ENCODE measurements around the gene STXBP5L. TPM values are rescaled to one million over a fixed set of nuclear protein-coding genes. Genes with fewer than 3 reads are reported as not detected.
"Not testable (repeated sequence)": the region's sequence is repeated elsewhere in the genome, so short reads cannot be mapped to it uniquely, and the experiment has no call there.

Gene STXBP5L
- total RNA-seq, 2 experiments from 2014 or later: not detected

DNA sequence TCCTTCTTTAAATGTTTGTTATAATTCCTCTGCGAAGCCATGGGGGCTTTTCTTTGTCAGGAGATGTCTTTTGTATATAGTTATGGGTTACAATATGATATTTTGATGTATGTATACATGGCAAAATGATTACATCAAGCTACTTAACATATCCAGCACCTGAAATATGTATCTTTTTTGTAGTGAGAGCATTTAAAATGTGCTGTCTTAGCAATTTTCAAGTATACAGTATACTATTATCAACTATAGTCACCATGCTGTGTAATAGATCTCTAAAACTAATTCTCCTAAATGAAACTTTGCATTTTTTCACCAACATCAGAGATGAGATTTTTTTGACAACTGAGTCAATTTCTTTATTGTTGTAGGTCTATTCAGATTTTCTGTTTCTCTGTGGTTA, 77.2 kb downstream of the STXBP5L start:
- CTCF ChIA-PET: no interaction called here
- POLR2A ChIA-PET: no interaction called here

GRCh38 chr3:120988994-120989393, 81.0 kb downstream of the STXBP5L start:
- ChIA-PET POLR2A (no interaction called here), CTCF (no interaction called here)

- CTCF ChIA-PET: no interaction called here
- POLR2A ChIA-PET: no interaction called here
These were observed 110.9 kb downstream of the STXBP5L start for GRCh38 chr3:121018917-121019321.

DNA sequence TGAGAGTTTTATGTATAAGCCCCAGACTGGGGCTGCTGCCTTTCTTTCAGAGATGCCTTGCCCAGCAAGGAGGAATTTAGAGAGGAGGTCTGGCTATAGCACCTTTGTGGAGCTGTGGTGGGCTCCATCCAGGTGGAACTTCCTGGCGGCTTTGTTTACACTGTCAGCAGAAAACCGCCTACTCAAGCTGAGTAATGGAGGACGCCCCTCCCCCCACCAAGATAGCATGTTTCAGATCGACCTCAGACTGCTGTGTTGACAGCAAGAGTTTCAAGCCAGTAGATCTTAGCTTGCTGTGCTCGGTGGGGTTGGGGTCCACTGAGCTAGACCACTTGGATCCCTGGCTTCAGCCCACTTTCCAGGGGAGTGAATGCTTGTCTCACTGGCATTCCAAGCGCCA, 155.6 kb downstream of the STXBP5L start:
- ChIA-PET POLR2A (no interaction called here), CTCF (no interaction called here)

DNA sequence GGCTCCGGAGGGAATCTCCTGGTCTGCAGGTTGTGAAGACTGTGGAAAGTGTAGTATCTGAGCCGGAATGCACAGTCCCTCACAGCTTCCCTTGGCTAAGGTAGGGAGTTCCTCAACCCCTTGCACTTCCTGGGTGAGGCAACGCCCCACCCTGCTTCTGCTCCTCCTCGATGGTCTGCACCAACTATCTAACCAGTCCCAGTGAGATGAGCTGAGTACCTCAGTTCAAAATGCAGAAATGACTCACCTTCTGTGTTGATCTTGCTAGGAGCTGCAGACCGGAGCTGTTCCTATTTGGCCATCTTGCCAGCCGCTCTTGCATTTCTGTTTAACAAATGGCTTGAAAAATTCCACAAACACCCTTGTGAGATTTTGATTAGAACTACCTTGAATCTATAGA, 156.1 kb downstream of the STXBP5L start:
- CTCF ChIA-PET: no interaction called here
- POLR2A ChIA-PET: no interaction called here

GRCh38 chr3:121072133-121072532, 164.1 kb downstream of the STXBP5L start:
- ChIA-PET POLR2A (no interaction called here), CTCF (no interaction called here)

DNA sequence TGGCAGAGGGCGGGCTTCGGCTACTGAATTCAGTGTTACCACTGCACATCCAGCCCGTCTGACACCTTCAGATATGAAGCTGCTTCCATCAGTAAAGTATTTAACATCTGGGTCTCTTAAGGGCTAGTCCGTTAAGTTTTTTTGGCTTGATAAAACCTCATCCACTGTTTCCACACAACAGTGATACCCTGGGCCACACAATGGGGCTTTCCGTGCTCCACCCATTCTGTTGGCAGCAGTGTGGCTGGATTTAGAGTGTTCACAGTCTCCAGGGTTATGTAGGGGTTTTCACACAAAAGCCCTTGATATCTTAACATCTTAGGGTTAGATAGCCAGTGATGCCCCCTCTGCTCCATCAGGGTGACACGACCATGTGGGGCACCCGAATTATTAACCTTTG, 165.0 kb downstream of the STXBP5L start:
- POLR2A ChIA-PET: no interaction called here
- CTCF ChIA-PET: no interaction called here

DNA sequence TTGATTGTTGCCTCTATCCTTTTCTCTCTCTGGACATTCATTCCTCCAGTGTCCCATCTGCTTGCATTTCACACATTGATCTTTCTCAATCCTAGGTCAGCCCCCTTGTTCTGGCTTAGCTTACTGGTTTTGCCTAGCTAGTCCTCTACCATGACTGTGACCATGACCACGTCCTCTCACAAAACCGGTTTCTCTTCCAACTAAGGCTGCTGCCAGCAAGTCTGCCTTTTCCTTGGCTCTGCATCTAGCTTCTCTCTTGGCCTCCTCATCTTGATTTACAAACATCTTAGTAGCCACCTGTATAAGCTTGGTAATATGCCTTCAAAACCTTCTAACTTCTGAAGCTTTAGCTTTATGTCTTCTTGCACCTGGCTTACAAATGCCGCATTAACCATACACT, 167.2 kb downstream of the STXBP5L start:
- POLR2A ChIA-PET: no interaction called here

GRCh38 chr3:121078378-121079101, 170.5 kb downstream of the STXBP5L start:
- POLR2A ChIA-PET, CTCF ChIA-PET: not testable (repeated sequence)

More for the DNA sequence above, 167.2 kb downstream of the STXBP5L start:
- CTCF ChIA-PET: no interaction called here

- POLR2A ChIA-PET: no interaction called here
- CTCF ChIA-PET: no interaction called here
These were observed 188.9 kb downstream of the STXBP5L start for GRCh38 chr3:121096953-121097352.

DNA sequence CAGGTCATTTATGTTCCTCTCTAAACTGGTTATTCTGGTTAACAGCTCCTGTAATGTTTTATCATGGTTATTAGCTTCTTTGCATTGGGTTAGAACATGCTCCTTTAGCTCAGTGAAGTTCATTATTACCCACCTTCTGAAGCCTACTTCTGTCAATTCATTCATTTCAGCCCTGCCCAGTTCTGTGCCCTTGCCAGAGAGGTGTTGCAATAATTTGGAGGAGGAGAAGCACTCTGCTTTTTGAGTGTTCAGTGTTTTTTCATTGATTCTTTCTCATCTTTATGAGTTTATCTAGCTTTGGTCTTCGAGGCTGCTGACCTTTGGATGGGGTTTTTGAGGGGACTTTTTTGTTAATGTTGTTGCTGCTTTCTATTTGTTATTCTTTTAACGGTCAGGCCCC, 203.1 kb downstream of the STXBP5L start:
- CTCF ChIA-PET, POLR2A ChIA-PET: not testable (repeated sequence)

- CTCF ChIA-PET: no interaction called here
- POLR2A ChIA-PET: no interaction called here
These were observed 204.1 kb downstream of the STXBP5L start for GRCh38 chr3:121111914-121112612.

DNA sequence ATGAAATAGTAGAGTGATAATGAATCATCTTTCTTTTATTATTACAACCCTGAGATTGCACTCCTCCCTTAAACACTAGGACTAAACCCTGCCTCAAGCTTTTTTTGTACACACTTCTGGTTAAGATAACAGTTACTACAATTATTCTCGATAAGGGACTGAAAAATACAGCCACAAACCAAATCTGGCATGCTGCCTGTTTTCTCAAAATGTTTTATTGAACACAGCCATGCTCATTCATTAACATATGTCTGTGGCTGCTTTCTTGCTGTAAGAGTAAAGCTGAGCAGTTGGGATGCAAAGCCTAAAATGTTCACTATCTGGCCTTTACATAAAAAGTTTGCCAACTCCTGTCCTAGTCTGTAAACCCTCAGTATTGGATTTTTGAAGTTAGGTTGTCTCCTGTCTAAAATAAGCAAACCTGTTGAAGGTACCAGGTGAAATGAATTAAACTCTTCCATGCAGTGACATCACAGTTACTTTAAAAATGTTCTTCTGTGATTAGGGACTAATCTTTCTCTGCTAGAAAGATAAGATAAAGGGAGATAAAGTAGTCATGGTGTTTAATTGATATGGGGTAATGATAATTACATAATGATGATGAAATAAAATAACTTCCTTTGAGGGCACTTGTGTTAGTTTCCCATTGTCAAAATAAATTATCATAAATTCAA, 218.2 kb downstream of the STXBP5L start:
- ChIA-PET POLR2A (no interaction called here), CTCF (no interaction called here)

DNA sequence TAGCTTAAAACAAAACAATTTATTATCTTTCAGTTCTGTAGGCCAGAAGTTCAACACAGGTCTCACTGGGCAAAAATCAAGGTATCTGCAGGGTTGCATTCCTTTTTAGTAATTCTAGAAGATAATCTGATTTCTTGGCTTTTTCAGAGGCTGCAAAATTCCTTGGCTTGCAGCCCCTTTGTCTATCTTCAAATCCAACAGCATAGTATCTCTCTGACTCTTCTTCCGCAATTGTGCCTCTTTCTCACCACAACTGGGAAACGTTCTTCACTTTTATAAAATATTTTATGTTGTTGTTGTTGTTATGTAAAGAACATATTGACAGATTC, 218.7 kb downstream of the STXBP5L start:
- POLR2A ChIA-PET: no interaction called here
- CTCF ChIA-PET: no interaction called here

- POLR2A ChIA-PET: no interaction called here
- CTCF ChIA-PET: no interaction called here
These were observed 244.6 kb downstream of the STXBP5L start for GRCh38 chr3:121152573-121152972.

DNA sequence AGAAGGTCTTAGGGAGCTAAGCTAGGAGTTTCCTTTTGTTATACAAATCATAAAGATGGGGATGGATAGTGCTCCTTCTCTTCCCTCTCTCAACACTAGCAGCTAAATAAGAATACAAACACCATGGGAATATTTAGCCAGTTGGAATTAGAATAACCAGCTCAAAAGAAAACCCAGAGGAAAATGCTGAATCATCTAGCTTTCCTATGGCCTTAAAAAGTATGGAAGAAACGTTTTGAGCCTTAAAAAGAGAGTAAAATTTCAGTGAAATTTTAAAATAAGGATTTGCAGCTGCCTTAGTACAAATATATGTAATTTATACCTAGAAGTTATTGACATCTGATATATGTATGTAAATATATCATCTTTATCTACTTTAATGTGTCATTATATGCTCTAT, 245.8 kb downstream of the STXBP5L start:
- POLR2A ChIA-PET: no interaction called here
- CTCF ChIA-PET: no interaction called here

DNA sequence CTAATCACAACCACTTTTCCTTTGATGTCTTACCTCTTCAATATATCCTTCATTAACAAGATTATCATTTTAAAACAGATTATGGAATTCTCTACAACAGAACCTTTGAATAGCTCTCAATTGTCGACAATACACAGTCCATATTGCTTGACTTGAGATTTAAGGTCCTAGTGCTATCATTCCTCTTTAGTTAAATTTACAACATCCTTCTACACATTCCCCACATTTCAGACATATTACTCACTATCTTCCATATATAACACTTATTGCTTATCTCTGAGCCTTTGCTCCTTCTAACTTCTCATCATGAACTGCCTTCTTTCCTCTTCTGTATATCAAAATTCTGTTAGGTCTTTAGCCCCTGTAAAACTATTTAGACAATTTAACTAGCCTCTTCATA, 247.0 kb downstream of the STXBP5L start:
- POLR2A ChIA-PET: no interaction called here
- CTCF ChIA-PET: no interaction called here

DNA sequence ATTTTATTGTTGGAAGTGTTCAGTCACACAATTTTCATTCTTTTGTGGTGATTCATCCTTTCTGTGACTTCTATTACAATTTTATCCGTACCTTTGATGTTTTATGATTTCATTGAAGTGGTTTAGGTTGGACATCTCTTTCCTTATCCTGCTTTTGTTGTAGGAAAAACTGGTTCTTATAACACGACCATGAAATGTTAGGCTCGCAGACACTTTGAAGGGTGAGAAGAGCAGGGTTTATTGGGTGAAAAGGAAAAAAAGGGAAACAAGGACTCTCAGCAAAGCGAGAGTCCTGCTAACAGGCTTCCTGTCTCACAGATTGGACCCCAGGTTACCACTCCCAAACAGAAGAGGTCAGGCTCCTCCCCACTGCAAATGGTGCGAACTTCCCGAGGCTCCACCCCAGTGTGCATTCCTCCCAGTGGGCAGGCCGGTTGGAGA, 257.4 kb downstream of the STXBP5L start:
- POLR2A ChIA-PET: no interaction called here
- CTCF ChIA-PET: no interaction called here

GRCh38 chr3:121167374-121168139, 259.6 kb downstream of the STXBP5L start:
- ChIA-PET CTCF (interaction anchor here (0.6 kb wide), 1 partner anchor 102 kb away, joined by 3 read pairs; no protein-coding TSS in a partner anchor), POLR2A (no interaction called here)

DNA sequence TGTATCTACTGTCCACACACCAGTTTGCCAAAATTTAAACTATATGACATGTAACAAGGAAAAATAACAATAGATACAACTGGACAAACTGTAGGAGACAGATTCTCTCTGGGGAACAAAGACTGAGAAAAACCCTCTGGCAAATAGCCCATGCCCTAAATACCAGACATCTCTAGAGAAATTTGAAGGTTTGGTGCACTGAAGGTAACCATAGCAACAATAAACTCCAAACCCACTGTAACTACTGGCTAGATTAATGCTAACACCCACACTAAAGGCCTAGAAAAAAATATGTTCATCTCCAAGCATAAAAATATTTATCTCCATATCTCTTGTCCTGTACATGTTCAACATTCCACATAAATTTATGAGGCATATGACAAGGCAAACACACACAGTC, 267.1 kb downstream of the STXBP5L start:
- ChIA-PET POLR2A (no interaction called here), CTCF (no interaction called here)

- CTCF ChIA-PET, POLR2A ChIA-PET: not testable (repeated sequence)
These were observed 282.6 kb downstream of the STXBP5L start for GRCh38 chr3:121190626-121191025.
